ENCODE measurements around the gene MINDY4. TPM values are rescaled to one million over a fixed set of nuclear protein-coding genes. Genes with fewer than 3 reads are reported as not detected.
A peak's percentile ranks its signal among the peaks of the same experiment; 100 is the strongest.

The MINDY4 gene
- total RNA-seq, 1 donor from 2014 or later: 4.7 TPM

- peaks cover 19% of the 10 kb centered on the region for H3K36me3 Mint-ChIP-seq (ENCODE audit: low read depth, unreplicated experiment)
- H3K4me1 Mint-ChIP-seq (ENCODE audit: unreplicated experiment): peaks cover 43% of the 10 kb centered on the region
- no peak for TF ChIP-seq CTCF (IDR thresholded peaks at IDR 0.05; ENCODE audit: unreplicated experiment)
- peaks cover 17% of the 10 kb centered on the region for H3K27me3 Mint-ChIP-seq (ENCODE audit: unreplicated experiment)
- peak overlapping the region; percentile 18 for H3K27ac Mint-ChIP-seq (ENCODE audit: unreplicated experiment)
- H3K9me3 Mint-ChIP-seq (ENCODE audit: unreplicated experiment): no peaks in the 10 kb centered on the region
- H3K4me3 Mint-ChIP-seq (ENCODE audit: unreplicated experiment): no peak overlapping the region
- no peak for DNase-seq (ENCODE audit: low spot score)
Measured at GRCh38 chr7:30873207-30873606, 102.0 kb downstream of the MINDY4 start.

- peaks cover 19% of the 10 kb centered on the region for H3K36me3 Mint-ChIP-seq (ENCODE audit: low read depth, unreplicated experiment)
- H3K4me3 Mint-ChIP-seq (ENCODE audit: unreplicated experiment): no peak overlapping the region
- TF ChIP-seq CTCF (IDR thresholded peaks at IDR 0.05; ENCODE audit: unreplicated experiment): no peak
- peaks cover 43% of the 10 kb centered on the region for H3K4me1 Mint-ChIP-seq (ENCODE audit: unreplicated experiment)
- no peak for DNase-seq (ENCODE audit: low spot score)
- no peaks in the 10 kb centered on the region for H3K9me3 Mint-ChIP-seq (ENCODE audit: unreplicated experiment)
- peaks cover 17% of the 10 kb centered on the region for H3K27me3 Mint-ChIP-seq (ENCODE audit: unreplicated experiment)
- H3K27ac Mint-ChIP-seq (ENCODE audit: unreplicated experiment): peak overlapping the region; percentile 18
Measured at GRCh38 chr7:30873656-30874055, 102.4 kb downstream of the MINDY4 start.

GRCh38 chr7:30874656-30875302 is 103.6 kb downstream of the MINDY4 start:
- peaks cover 23% of the 10 kb centered on the region for H3K36me3 Mint-ChIP-seq (ENCODE audit: low read depth, unreplicated experiment)
- no peak for DNase-seq (ENCODE audit: low spot score)
- no peaks in the 10 kb centered on the region for H3K9me3 Mint-ChIP-seq (ENCODE audit: unreplicated experiment)
- peak overlapping the region; percentile 47 for H3K4me3 Mint-ChIP-seq (ENCODE audit: unreplicated experiment)
- H3K4me1 Mint-ChIP-seq (ENCODE audit: unreplicated experiment): peaks cover 44% of the 10 kb centered on the region
- TF ChIP-seq CTCF (IDR thresholded peaks at IDR 0.05; ENCODE audit: unreplicated experiment): no peak
- H3K27me3 Mint-ChIP-seq (ENCODE audit: unreplicated experiment): peaks cover 18% of the 10 kb centered on the region
- no peak overlapping the region for H3K27ac Mint-ChIP-seq (ENCODE audit: unreplicated experiment)

- Mint-ChIP-seq H3K27ac (ENCODE audit: unreplicated experiment) (no peak overlapping the region), H3K36me3 (ENCODE audit: low read depth, unreplicated experiment) (peaks cover 29% of the 10 kb centered on the region), H3K27me3 (ENCODE audit: unreplicated experiment) (peaks cover 21% of the 10 kb centered on the region), H3K9me3 (ENCODE audit: unreplicated experiment) (no peaks in the 10 kb centered on the region), H3K4me1 (ENCODE audit: unreplicated experiment) (peaks cover 43% of the 10 kb centered on the region), H3K4me3 (ENCODE audit: unreplicated experiment) (no peak overlapping the region)
- no peak for DNase-seq (ENCODE audit: low spot score)
- no peak for TF ChIP-seq CTCF (IDR thresholded peaks at IDR 0.05; ENCODE audit: unreplicated experiment)
Measured at GRCh38 chr7:30877015-30877769, 106.0 kb downstream of the MINDY4 start.

GRCh38 chr7:30877993-30878392 is 106.8 kb downstream of the MINDY4 start:
- Mint-ChIP-seq H3K9me3 (ENCODE audit: unreplicated experiment) (no peaks in the 10 kb centered on the region), H3K27me3 (ENCODE audit: unreplicated experiment) (peaks cover 19% of the 10 kb centered on the region), H3K4me3 (ENCODE audit: unreplicated experiment) (no peak overlapping the region), H3K4me1 (ENCODE audit: unreplicated experiment) (peaks cover 43% of the 10 kb centered on the region), H3K36me3 (ENCODE audit: low read depth, unreplicated experiment) (peaks cover 29% of the 10 kb centered on the region), H3K27ac (ENCODE audit: unreplicated experiment) (no peak overlapping the region)
- no peak for TF ChIP-seq CTCF (IDR thresholded peaks at IDR 0.05; ENCODE audit: unreplicated experiment)
- no peak for DNase-seq (ENCODE audit: low spot score)

Measured in endothelial cell (in vitro differentiated cells).